ENCODE results near the gene HECW1.
A peak's percentile ranks its signal among the peaks of the same experiment; 100 is the strongest.
"Not testable (repeated sequence)": the region's sequence is repeated elsewhere in the genome, so short reads cannot be mapped to it uniquely, and the experiment has no call there.

The HECW1 gene

GRCh38 chr7:43112459-43112940 lies at the start of gene HECW1:
Gene HECW1 (plus strand): TSS chr7:43112647. CDS start chr7:43243906, 131,259 bp downstream.
- Histone ChIP-seq H2AFZ (ENCODE audit: low read length) (no peak within 1 kb of the TSS), H3K4me3 (ENCODE audit: low read length, poor library complexity, severe bottlenecking) (no peak within 1 kb of the TSS), H3K4me2 (ENCODE audit: low read depth, low read length, poor library complexity, severe bottlenecking) (no peak within 1 kb of the TSS), H3K9ac (ENCODE audit: low read depth, low read length, poor library complexity, severe bottlenecking) (no peak within 1 kb of the TSS), H3K27me3 (ENCODE audit: insufficient read depth, low read length, poor library complexity, severe bottlenecking) (no peaks in the 10 kb centered on the region), H3K4me1 (ENCODE audit: insufficient read depth, low read length, poor library complexity, severe bottlenecking) (no peaks in the 10 kb centered on the region), H3K36me3 (ENCODE audit: insufficient read depth, low read length) (no peaks in the 10 kb centered on the region), H3K9me3 (ENCODE audit: insufficient read depth, low read depth, low read length) (no peaks in the 10 kb centered on the region), H3F3A (ENCODE audit: low read depth) (no peaks in the 10 kb centered on the region), H3K9me2 (replicated peaks; ENCODE audit: low read depth, low read length) (no peaks in the 10 kb centered on the region), H4K20me1 (ENCODE audit: insufficient read depth, low read length, poor library complexity, severe bottlenecking) (no peaks in the 10 kb centered on the region), H3K79me2 (ENCODE audit: insufficient read depth, low read length) (no peaks in the 10 kb centered on the region)
- TF ChIP-seq, protein P1, sequence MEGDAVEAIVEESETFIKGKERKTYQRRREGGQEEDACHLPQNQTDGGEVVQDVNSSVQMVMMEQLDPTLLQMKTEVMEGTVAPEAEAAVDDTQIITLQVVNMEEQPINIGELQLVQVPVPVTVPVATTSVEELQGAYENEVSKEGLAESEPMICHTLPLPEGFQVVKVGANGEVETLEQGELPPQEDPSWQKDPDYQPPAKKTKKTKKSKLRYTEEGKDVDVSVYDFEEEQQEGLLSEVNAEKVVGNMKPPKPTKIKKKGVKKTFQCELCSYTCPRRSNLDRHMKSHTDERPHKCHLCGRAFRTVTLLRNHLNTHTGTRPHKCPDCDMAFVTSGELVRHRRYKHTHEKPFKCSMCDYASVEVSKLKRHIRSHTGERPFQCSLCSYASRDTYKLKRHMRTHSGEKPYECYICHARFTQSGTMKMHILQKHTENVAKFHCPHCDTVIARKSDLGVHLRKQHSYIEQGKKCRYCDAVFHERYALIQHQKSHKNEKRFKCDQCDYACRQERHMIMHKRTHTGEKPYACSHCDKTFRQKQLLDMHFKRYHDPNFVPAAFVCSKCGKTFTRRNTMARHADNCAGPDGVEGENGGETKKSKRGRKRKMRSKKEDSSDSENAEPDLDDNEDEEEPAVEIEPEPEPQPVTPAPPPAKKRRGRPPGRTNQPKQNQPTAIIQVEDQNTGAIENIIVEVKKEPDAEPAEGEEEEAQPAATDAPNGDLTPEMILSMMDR (conservative IDR thresholded peaks at IDR 0.05; ENCODE audit: low read length), result no peak
- no peak for TF ChIP-seq EZH2phosphoT487 (IDR thresholded peaks at IDR 0.05; ENCODE audit: borderline replicate concordance)

- TF ChIP-seq, protein P1 (conservative IDR thresholded peaks at IDR 0.05; ENCODE audit: low read length), result peak; percentile 67
- no peak for TF ChIP-seq EZH2phosphoT487 (IDR thresholded peaks at IDR 0.05; ENCODE audit: borderline replicate concordance)
- Histone ChIP-seq H3K27me3 (ENCODE audit: insufficient read depth, low read length, poor library complexity, severe bottlenecking) (no peaks in the 10 kb centered on the region), H3K79me2 (ENCODE audit: insufficient read depth, low read length) (no peaks in the 10 kb centered on the region), H3K9ac (ENCODE audit: low read depth, low read length, poor library complexity, severe bottlenecking) (no peak overlapping the region), H3K9me2 (replicated peaks; ENCODE audit: low read depth, low read length) (no peaks in the 10 kb centered on the region), H3K9me3 (ENCODE audit: insufficient read depth, low read depth, low read length) (no peaks in the 10 kb centered on the region), H3K4me1 (ENCODE audit: insufficient read depth, low read length, poor library complexity, severe bottlenecking) (no peaks in the 10 kb centered on the region), H3K36me3 (ENCODE audit: insufficient read depth, low read length) (no peaks in the 10 kb centered on the region), H3F3A (ENCODE audit: low read depth) (no peaks in the 10 kb centered on the region), H3K4me3 (ENCODE audit: low read length, poor library complexity, severe bottlenecking) (no peak overlapping the region), H4K20me1 (ENCODE audit: insufficient read depth, low read length, poor library complexity, severe bottlenecking) (no peaks in the 10 kb centered on the region), H2AFZ (ENCODE audit: low read length) (no peak overlapping the region), H3K4me2 (ENCODE audit: low read depth, low read length, poor library complexity, severe bottlenecking) (no peak overlapping the region)
Measured at GRCh38 chr7:43071604-43072003, 40.8 kb upstream of the HECW1 start.

DNA sequence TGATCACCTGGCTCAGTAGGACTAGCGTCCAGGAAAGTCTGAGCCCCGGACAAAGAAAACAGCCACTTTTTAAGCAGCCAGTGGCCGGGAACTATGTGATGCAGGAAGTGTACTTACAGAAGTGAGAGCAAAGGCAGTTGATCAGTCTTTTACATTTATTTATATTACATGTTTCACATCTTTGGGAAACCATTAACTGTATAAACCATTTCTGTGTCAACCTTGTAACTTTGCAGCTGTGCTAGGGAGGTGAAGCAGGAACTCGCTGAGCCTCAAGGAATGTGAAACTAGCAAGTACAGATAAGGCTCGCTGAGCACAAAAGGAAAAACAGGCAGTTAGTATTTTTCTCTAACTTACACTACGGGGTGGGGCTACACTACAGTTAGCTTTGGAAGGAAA lies 39.9 kb upstream of the HECW1 start:
- Histone ChIP-seq H3K9me3 (ENCODE audit: insufficient read depth, low read depth, low read length) (no peaks in the 10 kb centered on the region), H3K4me1 (ENCODE audit: insufficient read depth, low read length, poor library complexity, severe bottlenecking) (no peaks in the 10 kb centered on the region), H3K9me2 (replicated peaks; ENCODE audit: low read depth, low read length) (no peaks in the 10 kb centered on the region), H3K4me3 (ENCODE audit: low read length, poor library complexity, severe bottlenecking) (no peak overlapping the region), H3F3A (ENCODE audit: low read depth) (no peaks in the 10 kb centered on the region), H3K9ac (ENCODE audit: low read depth, low read length, poor library complexity, severe bottlenecking) (no peak overlapping the region), H2AFZ (ENCODE audit: low read length) (no peak overlapping the region), H3K4me2 (ENCODE audit: low read depth, low read length, poor library complexity, severe bottlenecking) (no peak overlapping the region), H3K27me3 (ENCODE audit: insufficient read depth, low read length, poor library complexity, severe bottlenecking) (no peaks in the 10 kb centered on the region), H4K20me1 (ENCODE audit: insufficient read depth, low read length, poor library complexity, severe bottlenecking) (no peaks in the 10 kb centered on the region), H3K36me3 (ENCODE audit: insufficient read depth, low read length) (no peaks in the 10 kb centered on the region), H3K79me2 (ENCODE audit: insufficient read depth, low read length) (no peaks in the 10 kb centered on the region)
- TF ChIP-seq, protein P1 (conservative IDR thresholded peaks at IDR 0.05; ENCODE audit: low read length), result no peak
- TF ChIP-seq EZH2phosphoT487 (IDR thresholded peaks at IDR 0.05; ENCODE audit: borderline replicate concordance), result no peak

DNA sequence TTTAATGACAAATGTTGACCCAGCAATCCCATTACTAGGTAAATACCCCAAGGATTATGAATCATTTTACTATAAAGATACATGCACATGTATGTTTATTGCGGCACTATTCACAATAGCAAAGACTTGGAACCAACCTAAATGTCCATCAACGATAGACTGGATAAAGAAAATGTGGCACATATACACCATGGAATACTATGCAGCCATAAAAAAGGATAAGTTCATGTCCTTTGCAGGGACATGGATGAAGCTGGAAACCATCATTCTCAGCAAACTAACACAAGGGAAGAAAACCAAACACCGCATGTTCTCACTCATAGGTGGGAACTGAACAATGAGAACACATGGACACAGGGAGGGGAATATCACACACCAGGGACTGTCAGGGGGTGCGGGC lies 38.6 kb upstream of the HECW1 start:
- H3K9me3 ChIP-seq (ENCODE audit: insufficient read depth, low read depth, low read length); H3F3A ChIP-seq (ENCODE audit: low read depth); H3K9me2 ChIP-seq (replicated peaks; ENCODE audit: low read depth, low read length); H3K9ac ChIP-seq (ENCODE audit: low read depth, low read length, poor library complexity, severe bottlenecking); H4K20me1 ChIP-seq (ENCODE audit: insufficient read depth, low read length, poor library complexity, severe bottlenecking); H3K4me2 ChIP-seq (ENCODE audit: low read depth, low read length, poor library complexity, severe bottlenecking); H3K4me3 ChIP-seq (ENCODE audit: low read length, poor library complexity, severe bottlenecking); H3K36me3 ChIP-seq (ENCODE audit: insufficient read depth, low read length); H2AFZ ChIP-seq (ENCODE audit: low read length); H3K79me2 ChIP-seq (ENCODE audit: insufficient read depth, low read length); H3K4me1 ChIP-seq (ENCODE audit: insufficient read depth, low read length, poor library complexity, severe bottlenecking); H3K27me3 ChIP-seq (ENCODE audit: insufficient read depth, low read length, poor library complexity, severe bottlenecking): not testable (repeated sequence)
